A549 (cell line): Measurements from ENCODE around the gene LBHD2. TPM values are rescaled to one million over a fixed set of nuclear protein-coding genes. Genes with fewer than 3 reads are reported as not detected.

Source experiments
- ATAC-seq, 2 experiments: fragments of 200-7000 bp in 1 of 2; fragments of >200 bp in 1 of 2; cut with Nextera tagmentation in 1 of 2; cut with Tn5 transposase in 1 of 2; 3 replicates each; pipeline versions ENCODE4 v1.8.0 to v1.9.1; 2018 to 2020; ENCODE audit warnings: mild to moderate bottlenecking in 1 of 2, moderate library complexity in 1 of 2
- CTCF ChIA-PET: fragments of 300-600 bp; sonication (Branson Sonifier 250); formaldehyde crosslinking; extraction: SDS; loops from one replicate; lab custom pipeline; 2021; ENCODE audit warnings: antibody characterized with exemption, inconsistent platforms; lab: Yijun Ruan, JAX
- POLR2A ChIA-PET: fragments of 350-600 bp; formaldehyde crosslinking; extraction: SDS; loops from one replicate; lab custom pipeline; 2021; ENCODE audit warnings: antibody characterized with exemption, inconsistent platforms; lab: Yijun Ruan, JAX
- DNase-seq, 2 experiments: peaks; one replicate each; pipeline versions ENCODE4 v3.0.0 to v3.0.0-alpha.2; 2011 to 2016; ENCODE audit warnings: low read depth in 1 of 2, low spot score in 1 of 2
- FAIRE-seq: peaks from 2 replicates; lab custom pipeline; 2011; peaks lifted over from hg19 to GRCh38; lab: Jason Lieb, UNC
- H3K27ac ChIP-seq, 2 experiments: fragments of >200 bp; sonication (Bioruptor Twin); formaldehyde crosslinking; 3 replicates each; pipeline ENCODE4 v1.5.1; 2016 to 2017
- H3K4me1 ChIP-seq: fragments of >200 bp; sonication (Bioruptor Twin); formaldehyde crosslinking; 3 replicates; pipeline ENCODE4 v1.6.1; 2016
- H3K4me2 ChIP-seq: fragments of >200 bp; sonication (Bioruptor Twin); formaldehyde crosslinking; 3 replicates; pipeline ENCODE4 v1.6.1; 2016
- H3K4me3 ChIP-seq: fragments of >200 bp; sonication (Bioruptor Twin); formaldehyde crosslinking; 3 replicates; pipeline ENCODE4 v1.5.1; 2016
- H3K9me3 ChIP-seq: fragments of >200 bp; sonication (Bioruptor Twin); formaldehyde crosslinking; 3 replicates; pipeline ENCODE4 v1.6.1; 2016
- BHLHE40 ChIP-seq: IDR thresholded peaks from 2 replicates; pipeline ENCODE4 v1.6.1; 2012; ENCODE audit warnings: low read depth, low read length, inconsistent platforms
- CBX2 ChIP-seq: fragments of 200-600 bp; sonication (generic); IDR thresholded peaks from 2 replicates; pipeline ENCODE4 v1.6.1; 2016; ENCODE audit warnings: low read depth, mild to moderate bottlenecking, borderline replicate concordance
- CBX8 ChIP-seq: fragments of 200-600 bp; sonication (generic); IDR thresholded peaks from 2 replicates; pipeline ENCODE4 v1.6.1; 2016
- EHF ChIP-seq: fragments of 250-450 bp; sonication (Bioruptor Pico); IDR thresholded peaks from 2 replicates; pipeline ENCODE4 v1.5.0; 2020; ENCODE audit warnings: mild to moderate bottlenecking
- ESRRA ChIP-seq: fragments of 150-350 bp; IDR thresholded peaks from 2 replicates; pipeline ENCODE4 v1.6.1; 2014; ENCODE audit warnings: mild to moderate bottlenecking, low read length, borderline replicate concordance
- FOSB ChIP-seq: fragments of 250-450 bp; sonication (Bioruptor Pico); IDR thresholded peaks from 2 replicates; pipeline ENCODE4 v1.5.0; 2020; ENCODE audit warnings: mild to moderate bottlenecking, moderate library complexity
- FOXS1 ChIP-seq: fragments of 250-450 bp; sonication (Bioruptor Pico); IDR thresholded peaks from 2 replicates; pipeline ENCODE4 v1.5.0; 2020; ENCODE audit warnings: mild to moderate bottlenecking, moderate library complexity
- GATA3 ChIP-seq: IDR thresholded peaks from 2 replicates; pipeline ENCODE4 v1.6.1; 2012; ENCODE audit warnings: borderline replicate concordance
- JUN ChIP-seq, 2 experiments: fragments of >200 bp; sonication (Bioruptor Twin); formaldehyde crosslinking; IDR thresholded peaks; 2 replicates in 1 of 2; 3 replicates in 1 of 2; pipeline ENCODE4 v1.6.1; 2016 to 2017
- KDM1A ChIP-seq: fragments of 200-600 bp; sonication (generic); IDR thresholded peaks from 2 replicates; pipeline ENCODE4 v1.6.1; 2016; ENCODE audit warnings: low read depth, mild to moderate bottlenecking
- MAFK ChIP-seq: fragments of 450-650 bp; IDR thresholded peaks from 2 replicates; pipeline ENCODE4 v1.6.1; 2014; ENCODE audit not compliant: partially characterized antibody
- MYC ChIP-seq: IDR thresholded peaks from 2 replicates; pipeline ENCODE4 v1.6.1; 2012; ENCODE audit warnings: mild to moderate bottlenecking, inconsistent platforms, low read length, improper control_type of control experiment, borderline replicate concordance
- NFE2L2 ChIP-seq: fragments of 150-350 bp; conservative IDR thresholded peaks from 2 replicates; pipeline ENCODE4 v1.6.1; 2014; ENCODE audit warnings: low read length
- POLR2AphosphoS2 ChIP-seq: conservative IDR thresholded peaks from 2 replicates; pipeline ENCODE4 v1.6.1; 2012; ENCODE audit warnings: low read length, improper control_type of control experiment, inconsistent platforms
- RAD21 ChIP-seq, 2 experiments: fragments of >200 bp in 1 of 2; sonication (Bioruptor Twin) in 1 of 2; formaldehyde crosslinking in 1 of 2; IDR thresholded peaks in 1 of 2; conservative IDR thresholded peaks in 1 of 2; 2 replicates in 1 of 2; 3 replicates in 1 of 2; pipeline ENCODE4 v1.6.1; 2012 to 2018; ENCODE audit warnings: inconsistent platforms in 1 of 2
- RARB ChIP-seq: fragments of 250-450 bp; sonication (Bioruptor Pico); IDR thresholded peaks from 2 replicates; pipeline ENCODE4 v1.8.0; 2021; ENCODE audit warnings: mild to moderate bottlenecking, moderate library complexity
- SREBF2 ChIP-seq: fragments of 450-650 bp; IDR thresholded peaks from 2 replicates; pipeline ENCODE4 v1.6.1; 2014; ENCODE audit warnings: mild to moderate bottlenecking, moderate library complexity
- ZC3H11A ChIP-seq: fragments of 450-650 bp; IDR thresholded peaks from 2 replicates; pipeline ENCODE4 v1.6.1; 2014; ENCODE audit warnings: antibody characterized with exemption, mild to moderate bottlenecking
- WGBS: methylation state at CpG from one replicate; pipeline ENCODE4 v1.1.6; 2017; ENCODE audit errors: missing lambda C conversion rate; 5-methylcytosine and 5-hydroxymethylcytosine counted together
- polyA plus RNA-seq, 4 experiments: library from polyadenylated mRNA; depleted of rRNA in 3 of 4; stranded (reverse); fragments of >200 nt; fragmentation: RNase III in 1 of 4; extraction: RNeasy Plus Mini Kit Qiagen cat#74134 plus additional on column Dnase treatment in 1 of 4; gene quantifications; 2 replicates in 3 of 4; 3 replicates in 1 of 4; pipeline ENCODE4 v1.2.3, GENCODE V29; 2011 to 2017
- TF ChIP-seq, protein P1 (sequence below): IDR thresholded peaks from 2 replicates; pipeline ENCODE4 v1.6.1; 2012
- TF ChIP-seq, protein P2 (sequence below): fragments of >200 bp; sonication (Bioruptor Twin); formaldehyde crosslinking; IDR thresholded peaks from 2 replicates; pipeline ENCODE4 v1.6.1; 2016
- TF ChIP-seq, protein P3 (sequence below): fragments of >200 bp; sonication (Bioruptor Twin); formaldehyde crosslinking; IDR thresholded peaks from 3 replicates; pipeline ENCODE4 v1.6.1; 2016

LBHD2 gene
- polyA plus RNA-seq, 2 of the 4 experiments (the other 2 are of a cell fraction) = not detected

DNA sequence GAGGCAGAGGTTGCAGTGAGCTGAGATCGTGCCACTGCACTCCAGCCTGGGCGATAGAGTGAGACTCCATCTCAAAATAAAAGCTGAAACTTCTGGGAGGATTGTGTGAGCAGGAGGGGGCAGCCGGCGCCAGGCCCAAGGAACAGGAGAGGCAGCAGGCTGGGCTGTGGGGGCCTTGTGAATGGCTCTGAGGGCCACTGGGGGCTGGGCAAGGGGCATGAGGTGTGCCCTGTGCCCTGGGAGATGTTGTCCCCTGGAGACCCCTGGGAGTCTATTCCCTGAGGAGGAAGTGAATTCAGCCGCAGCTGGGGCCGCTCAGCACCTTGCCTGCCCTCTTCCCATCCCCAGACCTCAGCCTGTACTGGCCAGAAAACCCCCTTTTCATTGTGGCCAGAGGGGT lies 4.9 kb downstream of the LBHD2 start:
- FAIRE-seq = no peak
- POLR2A ChIA-PET = no interaction called here
- peaks cover 14% of the 10 kb centered on the region for H3K4me1 ChIP-seq
- 92% methylated on average over 6 of the region's 6 CpGs for WGBS
- no peak for DNase-seq
- TF ChIP-seq CBX8 = no peak
- TF ChIP-seq CBX2 = no peak
- TF ChIP-seq KDM1A = no peak
- no peak for TF ChIP-seq EHF (CRISPR knock-in tag)
- TF ChIP-seq ESRRA = no peak
- no peak for TF ChIP-seq MYC
- TF ChIP-seq RAD21 (conservative IDR thresholded peaks at IDR 0.05 in 1 of 2, IDR thresholded peaks at IDR 0.05 in 1 of 2) = no peak
- no peak for TF ChIP-seq NFE2L2
- no peak for TF ChIP-seq ZC3H11A
- TF ChIP-seq RARB (CRISPR knock-in tag) = no peak
- TF ChIP-seq FOSB (CRISPR knock-in tag) = no peak
- TF ChIP-seq, protein P1, sequence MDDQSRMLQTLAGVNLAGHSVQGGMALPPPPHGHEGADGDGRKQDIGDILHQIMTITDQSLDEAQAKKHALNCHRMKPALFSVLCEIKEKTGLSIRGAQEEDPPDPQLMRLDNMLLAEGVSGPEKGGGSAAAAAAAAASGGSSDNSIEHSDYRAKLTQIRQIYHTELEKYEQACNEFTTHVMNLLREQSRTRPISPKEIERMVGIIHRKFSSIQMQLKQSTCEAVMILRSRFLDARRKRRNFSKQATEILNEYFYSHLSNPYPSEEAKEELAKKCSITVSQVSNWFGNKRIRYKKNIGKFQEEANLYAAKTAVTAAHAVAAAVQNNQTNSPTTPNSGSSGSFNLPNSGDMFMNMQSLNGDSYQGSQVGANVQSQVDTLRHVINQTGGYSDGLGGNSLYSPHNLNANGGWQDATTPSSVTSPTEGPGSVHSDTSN = no peak
- TF ChIP-seq, protein P2, sequence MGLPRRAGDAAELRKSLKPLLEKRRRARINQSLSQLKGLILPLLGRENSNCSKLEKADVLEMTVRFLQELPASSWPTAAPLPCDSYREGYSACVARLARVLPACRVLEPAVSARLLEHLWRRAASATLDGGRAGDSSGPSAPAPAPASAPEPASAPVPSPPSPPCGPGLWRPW = no peak
- no peak for TF ChIP-seq JUN (IDR thresholded peaks at IDR 0.05)
- no peak for TF ChIP-seq BHLHE40
- TF ChIP-seq GATA3 = no peak
- no peak for TF ChIP-seq FOXS1 (CRISPR knock-in tag)
- TF ChIP-seq SREBF2 = no peak
- TF ChIP-seq, all 56 proteins: peak for 0
- H3K9me3 ChIP-seq = no peaks in the 10 kb centered on the region
- peak overlapping the region in 1 of 2 experiments; percentile 98; a peak in 1 of 6 replicates for H3K27ac ChIP-seq
- CTCF ChIA-PET = interaction anchor here (0.5 to 8.5 kb wide), 4 partner anchors 13 to 499 kb away, joined by 3 to 97 read pairs (median 45); no protein-coding TSS in a partner anchor
- H3K4me2 ChIP-seq = no peak overlapping the region
- no peak for ATAC-seq
- no peak overlapping the region for H3K4me3 ChIP-seq

DNA sequence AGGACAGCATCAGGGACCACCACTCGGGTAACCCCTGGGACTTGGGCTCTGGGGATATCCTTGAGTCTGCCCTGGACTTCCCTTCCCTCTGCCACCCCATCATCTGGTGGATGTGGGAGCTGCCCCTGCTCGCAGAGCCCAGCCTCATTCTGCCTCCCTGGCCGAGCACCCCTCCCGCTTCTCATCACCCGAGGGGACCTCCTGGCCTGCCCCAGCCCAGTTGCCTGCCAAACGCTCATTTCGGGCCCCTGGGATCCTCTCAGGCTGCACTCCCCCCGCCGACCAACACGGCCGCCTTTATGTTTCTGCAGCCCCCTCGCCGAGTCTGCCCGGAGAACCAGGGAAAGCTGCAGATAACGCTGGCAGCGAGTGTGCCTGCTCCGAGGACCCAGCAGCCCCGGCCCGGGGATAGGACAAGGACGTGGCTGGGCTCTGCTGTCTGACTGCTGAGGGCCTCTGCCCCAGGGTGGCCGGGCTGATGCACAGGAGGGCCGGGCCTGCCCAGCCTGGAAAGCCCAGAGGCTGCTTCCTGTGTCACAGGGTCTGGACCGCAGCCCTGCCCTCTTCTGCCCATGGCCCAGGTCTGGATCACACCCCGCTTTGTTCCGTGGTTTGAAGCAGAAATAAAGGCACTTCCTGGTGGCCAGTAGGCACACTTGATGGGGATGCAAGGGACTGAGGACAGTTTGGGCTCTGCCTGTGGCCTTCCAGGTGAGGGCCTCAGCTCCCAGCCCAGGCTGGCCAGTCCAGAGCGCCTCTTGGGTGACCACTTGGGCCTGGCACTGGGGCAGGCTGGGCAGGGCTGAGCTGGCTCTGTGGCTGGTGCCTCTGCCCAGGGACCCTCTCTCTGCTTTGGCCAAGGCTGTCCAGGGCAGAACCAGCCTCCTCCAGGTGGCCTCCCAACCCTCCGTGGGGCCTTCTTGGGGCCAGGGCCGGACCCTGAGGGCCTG lies 5.7 kb downstream of the LBHD2 start:
- CTCF ChIA-PET = interaction anchor here (0.5 to 8.5 kb wide), 7 partner anchors 9 to 499 kb away, joined by 3 to 97 read pairs (median 7); no protein-coding TSS in a partner anchor
- DNase-seq (no peak), ATAC-seq (no peak), FAIRE-seq (no peak)
- no peak for TF ChIP-seq KDM1A
- TF ChIP-seq ESRRA = no peak
- TF ChIP-seq, protein P3, sequence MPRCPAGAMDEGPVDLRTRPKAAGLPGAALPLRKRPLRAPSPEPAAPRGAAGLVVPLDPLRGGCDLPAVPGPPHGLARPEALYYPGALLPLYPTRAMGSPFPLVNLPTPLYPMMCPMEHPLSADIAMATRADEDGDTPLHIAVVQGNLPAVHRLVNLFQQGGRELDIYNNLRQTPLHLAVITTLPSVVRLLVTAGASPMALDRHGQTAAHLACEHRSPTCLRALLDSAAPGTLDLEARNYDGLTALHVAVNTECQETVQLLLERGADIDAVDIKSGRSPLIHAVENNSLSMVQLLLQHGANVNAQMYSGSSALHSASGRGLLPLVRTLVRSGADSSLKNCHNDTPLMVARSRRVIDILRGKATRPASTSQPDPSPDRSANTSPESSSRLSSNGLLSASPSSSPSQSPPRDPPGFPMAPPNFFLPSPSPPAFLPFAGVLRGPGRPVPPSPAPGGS = no peak
- no peak for TF ChIP-seq POLR2AphosphoS2
- no peak for TF ChIP-seq JUN (IDR thresholded peaks at IDR 0.05)
- no peak for TF ChIP-seq MAFK
- no peak for TF ChIP-seq RAD21 (conservative IDR thresholded peaks at IDR 0.05 in 1 of 2, IDR thresholded peaks at IDR 0.05 in 1 of 2)
- Histone ChIP-seq H3K4me3 (no peak overlapping the region), H3K4me1 (peaks cover 18% of the 10 kb centered on the region), H3K4me2 (no peak overlapping the region), H3K9me3 (no peaks in the 10 kb centered on the region), H3K27ac (peak overlapping the region in 1 of 2 experiments; percentile 98; a peak in 3 of 6 replicates)
- POLR2A ChIA-PET = no interaction called here
- 91% methylated on average over 23 of the region's 28 CpGs for WGBS
